AG04450 (cell line): ENCODE data around the gene ZNF48. TPM values are rescaled to one million over a fixed set of nuclear protein-coding genes. Genes with fewer than 3 reads are reported as not detected.

Experiments
- CTCF ChIA-PET: fragments of 300-600, 350-600 bp; formaldehyde crosslinking; extraction: SDS; loops from one replicate; lab custom pipeline; 2022; ENCODE audit warnings: antibody characterized with exemption, inconsistent platforms; lab: Charles Lee
- POLR2A ChIA-PET: fragments of 350-600 bp; formaldehyde crosslinking; extraction: SDS; loops from one replicate; lab custom pipeline; 2021; ENCODE audit warnings: antibody characterized with exemption, inconsistent platforms; lab: Yijun Ruan, JAX
- DNase-seq: peaks from one replicate; pipeline ENCODE4 v3.0.0-alpha.2; 2011; ENCODE audit warnings: low read depth, low spot score
- H3K27ac ChIP-seq: one replicate; pipeline ENCODE4 v1.5.1; 2012; ENCODE audit warnings: low read depth, low read length, control low read depth
- H3K27me3 ChIP-seq: one replicate; pipeline ENCODE4 v1.6.0; 2012; ENCODE audit warnings: low read length; ENCODE audit not compliant: control insufficient read depth, insufficient read depth
- H3K4me3 ChIP-seq: 2 replicates; pipeline ENCODE4 v1.5.1; 2011; ENCODE audit warnings: mild to moderate bottlenecking, low read depth, low read length, control low read depth
- H3K9me3 ChIP-seq: 2 replicates; pipeline ENCODE4 v1.5.1; 2012; ENCODE audit warnings: low read length; ENCODE audit not compliant: control insufficient read depth, insufficient read depth
- polyA plus RNA-seq: library from polyadenylated mRNA; depleted of rRNA; stranded (reverse); fragments of >200 nt; gene quantifications from 2 replicates; pipeline ENCODE4 v1.2.3, GENCODE V29; 2011
- TF ChIP-seq, protein P1 (sequence below): IDR thresholded peaks from 2 replicates; pipeline ENCODE4 v1.5.1; 2011; ENCODE audit warnings: low read depth, low read length, control low read depth, inconsistent platforms

ZNF48 gene
- polyA plus RNA-seq, 1 experiment = 4.3 TPM

DNA sequence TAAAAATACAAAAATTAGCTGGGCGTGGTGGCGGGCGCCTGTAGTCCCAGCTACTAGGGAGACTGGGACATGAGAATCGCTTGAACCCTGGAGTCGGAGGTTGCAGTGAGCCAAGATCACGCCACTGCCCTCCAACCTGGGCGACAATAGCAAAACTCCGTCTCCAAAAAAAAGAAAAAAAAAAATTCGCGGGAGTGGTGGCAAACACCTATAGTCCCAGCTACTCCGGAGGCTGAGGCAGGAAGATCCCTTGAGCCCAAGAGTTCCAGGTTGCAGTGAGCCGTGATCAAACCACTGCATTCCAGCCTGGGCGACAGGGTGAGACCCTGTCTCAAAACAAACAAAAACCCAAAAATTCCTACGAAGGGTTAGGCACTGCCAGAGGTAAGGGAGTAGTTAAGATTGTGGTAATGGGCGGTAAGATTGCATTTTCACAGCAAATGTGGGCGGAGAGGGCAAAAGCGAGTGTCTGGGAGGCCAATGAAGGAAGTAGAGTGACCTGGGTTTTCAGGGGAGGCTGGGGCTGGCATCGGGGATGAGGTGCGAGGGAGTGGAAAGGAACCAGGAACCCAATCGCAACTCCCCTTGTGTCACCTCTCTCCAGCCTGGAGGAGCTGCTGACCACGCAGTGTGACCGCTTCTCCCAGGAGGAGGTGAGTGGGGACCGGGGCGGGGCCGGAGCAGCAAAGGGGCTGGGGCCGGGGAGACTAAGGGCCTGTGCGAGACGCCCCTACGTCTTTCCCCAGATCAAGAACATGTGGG lies 18.0 kb upstream of the ZNF48 start:
- TF ChIP-seq, protein P1, sequence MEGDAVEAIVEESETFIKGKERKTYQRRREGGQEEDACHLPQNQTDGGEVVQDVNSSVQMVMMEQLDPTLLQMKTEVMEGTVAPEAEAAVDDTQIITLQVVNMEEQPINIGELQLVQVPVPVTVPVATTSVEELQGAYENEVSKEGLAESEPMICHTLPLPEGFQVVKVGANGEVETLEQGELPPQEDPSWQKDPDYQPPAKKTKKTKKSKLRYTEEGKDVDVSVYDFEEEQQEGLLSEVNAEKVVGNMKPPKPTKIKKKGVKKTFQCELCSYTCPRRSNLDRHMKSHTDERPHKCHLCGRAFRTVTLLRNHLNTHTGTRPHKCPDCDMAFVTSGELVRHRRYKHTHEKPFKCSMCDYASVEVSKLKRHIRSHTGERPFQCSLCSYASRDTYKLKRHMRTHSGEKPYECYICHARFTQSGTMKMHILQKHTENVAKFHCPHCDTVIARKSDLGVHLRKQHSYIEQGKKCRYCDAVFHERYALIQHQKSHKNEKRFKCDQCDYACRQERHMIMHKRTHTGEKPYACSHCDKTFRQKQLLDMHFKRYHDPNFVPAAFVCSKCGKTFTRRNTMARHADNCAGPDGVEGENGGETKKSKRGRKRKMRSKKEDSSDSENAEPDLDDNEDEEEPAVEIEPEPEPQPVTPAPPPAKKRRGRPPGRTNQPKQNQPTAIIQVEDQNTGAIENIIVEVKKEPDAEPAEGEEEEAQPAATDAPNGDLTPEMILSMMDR = no peak
- CTCF ChIA-PET = interaction anchor here (0.7 kb wide), 1 partner anchor 418 kb away, joined by 7 read pairs; no protein-coding TSS in a partner anchor
- Histone ChIP-seq H3K9me3 (no peaks in the 10 kb centered on the region; the same call in 1 of the 2 replicates), H3K27me3 (no peaks in the 10 kb centered on the region), H3K27ac (peak overlapping the region; percentile 99), H3K4me3 (peak overlapping the region; percentile 59)
- DNase-seq = no peak
- POLR2A ChIA-PET = interaction anchor here (0.6 to 1.3 kb wide), 2 partner anchors 30 to 32 kb away, joined by 4 to 6 read pairs; no protein-coding TSS in a partner anchor

DNA sequence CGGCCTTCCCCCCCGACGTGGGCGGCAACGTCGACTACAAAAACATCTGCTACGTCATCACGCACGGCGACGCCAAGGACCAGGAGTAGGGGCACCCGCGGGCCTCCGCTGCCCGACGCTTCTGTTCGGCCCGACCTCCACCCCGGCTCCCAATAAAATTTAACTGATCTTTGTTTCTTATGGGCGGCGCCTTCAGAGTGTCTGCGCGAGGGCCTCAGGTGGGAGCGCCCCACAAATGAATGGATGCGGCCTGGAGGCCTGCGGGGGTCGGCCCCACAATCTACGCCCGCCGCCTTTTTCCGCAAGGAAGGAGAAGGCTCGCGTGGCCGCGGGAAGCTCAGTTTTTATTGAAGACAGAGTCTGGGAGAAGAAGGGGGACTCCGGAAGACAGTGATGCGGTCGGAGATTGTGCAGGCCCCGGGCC lies 17.4 kb upstream of the ZNF48 start:
- Histone ChIP-seq H3K27ac (peak overlapping the region; percentile 99), H3K4me3 (peak overlapping the region; percentile 59), H3K9me3 (no peaks in the 10 kb centered on the region; the same call in 1 of the 2 replicates), H3K27me3 (no peaks in the 10 kb centered on the region)
- CTCF ChIA-PET = interaction anchor here (0.7 kb wide), 1 partner anchor 418 kb away, joined by 7 read pairs; no protein-coding TSS in a partner anchor
- peak; percentile 68 for DNase-seq
- POLR2A ChIA-PET = interaction anchor here (0.6 to 1.3 kb wide), 4 partner anchors 9 to 31 kb away, joined by 4 to 10 read pairs (median 5); partner anchors contain the start of gene ZNF48
- TF ChIP-seq, protein P1 = no peak

DNA sequence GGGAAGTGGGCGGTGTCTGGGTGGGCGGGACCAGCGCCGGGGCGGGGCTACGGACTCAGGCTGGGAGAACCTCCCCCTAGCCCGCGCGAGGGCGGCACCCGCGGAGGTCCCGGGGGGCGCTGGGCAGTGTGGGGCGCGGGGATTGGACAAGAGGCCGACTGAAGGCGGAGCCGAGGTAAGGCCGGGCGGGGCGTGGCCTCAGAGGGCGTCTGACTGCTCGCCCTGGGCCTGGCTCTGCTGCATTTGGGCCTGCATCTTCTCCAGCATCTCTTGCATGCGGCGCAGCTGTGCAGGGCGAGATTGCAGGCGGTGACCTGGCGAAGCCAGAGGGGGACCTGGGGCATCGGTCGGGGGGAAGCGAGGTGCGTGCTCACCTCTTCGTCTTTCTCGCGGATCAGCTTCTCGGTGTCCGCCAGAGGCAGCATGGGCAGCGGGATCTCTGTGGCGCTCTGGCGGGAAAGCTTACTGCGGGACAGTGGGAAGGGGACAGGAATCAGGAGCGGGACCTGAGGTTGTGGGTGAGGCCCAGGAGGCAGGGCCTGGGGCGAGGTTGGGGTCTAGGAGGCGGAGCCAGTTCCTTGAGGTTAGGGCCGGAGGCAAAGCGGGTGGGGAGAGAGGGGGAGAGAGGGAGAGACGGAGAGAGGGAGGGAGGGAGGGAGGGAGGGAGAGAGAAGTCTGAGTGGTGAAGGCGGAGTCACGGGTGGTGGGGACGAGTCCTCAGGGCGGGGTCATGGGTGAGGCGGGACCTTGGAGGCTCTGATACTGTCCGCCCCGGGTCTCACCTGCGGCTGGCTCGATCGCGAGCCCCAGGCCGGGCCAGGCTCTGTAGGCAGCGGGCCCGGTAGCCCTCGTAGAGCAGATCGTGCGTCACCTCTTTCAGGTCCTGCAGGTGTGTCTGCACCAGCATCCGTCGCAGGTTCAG lies 16.7 kb upstream of the ZNF48 start:
- H3K27me3 ChIP-seq = no peaks in the 10 kb centered on the region
- no peaks in the 10 kb centered on the region; the same call in 1 of the 2 replicates for H3K9me3 ChIP-seq
- H3K27ac ChIP-seq = peak overlapping the region; percentile 99
- peak overlapping the region; percentile 81 for H3K4me3 ChIP-seq
- DNase-seq = peak; percentile 86
- ChIA-PET POLR2A (interaction anchor here (0.6 to 1.3 kb wide), 4 partner anchors 9 to 31 kb away, joined by 4 to 10 read pairs (median 5); partner anchors contain the start of gene ZNF48), CTCF (interaction anchor here (0.7 kb wide), 2 partner anchors 339 to 417 kb away, joined by 3 to 7 read pairs; no protein-coding TSS in a partner anchor)
- TF ChIP-seq, protein P1 = peak; percentile 31

DNA sequence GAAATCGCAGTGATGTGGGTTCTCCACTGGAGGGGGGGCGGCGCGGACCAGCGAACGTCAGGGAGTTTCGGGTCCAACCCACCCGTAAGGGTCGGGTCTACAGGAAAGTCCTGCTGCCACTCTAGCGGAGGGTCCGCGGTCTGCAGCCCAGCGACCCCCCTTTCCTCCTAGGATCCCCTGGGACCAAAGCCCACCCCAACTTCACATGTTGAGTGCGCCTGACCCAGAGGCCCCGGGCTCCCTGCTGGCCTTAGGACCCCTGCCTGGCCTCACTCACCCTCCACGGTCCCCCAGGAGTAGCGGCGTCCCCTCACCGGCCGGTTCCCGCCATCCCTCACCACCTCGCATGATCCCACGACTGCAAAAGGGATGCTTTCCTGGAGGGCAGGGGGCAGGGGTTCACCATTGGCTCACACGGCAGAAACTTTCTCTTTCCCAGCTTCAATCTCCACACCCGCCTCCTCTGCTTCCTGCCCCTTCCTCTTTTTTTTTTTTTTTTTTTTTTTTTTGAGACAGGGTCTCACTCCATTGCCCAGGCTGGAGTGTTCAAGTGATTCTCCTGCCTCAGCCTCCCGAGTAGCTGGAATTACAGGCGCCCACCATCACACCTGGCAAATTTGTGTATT lies 15.9 kb upstream of the ZNF48 start:
- CTCF ChIA-PET = interaction anchor here (0.6 to 0.7 kb wide), 2 partner anchors 315 to 340 kb away, joined by 3 read pairs; no protein-coding TSS in a partner anchor
- TF ChIP-seq, protein P1 = no peak
- Histone ChIP-seq H3K4me3 (peak overlapping the region; percentile 81), H3K27ac (peak overlapping the region; percentile 39), H3K9me3 (no peaks in the 10 kb centered on the region; the same call in 1 of the 2 replicates), H3K27me3 (no peaks in the 10 kb centered on the region)
- DNase-seq = no peak
- POLR2A ChIA-PET = interaction anchor here (0.7 to 1.1 kb wide), 3 partner anchors 10 to 16 kb away, joined by 4 to 10 read pairs (median 5); partner anchors contain the start of gene ZNF48
